HG03558 (cell line): ENCODE measurements around the gene HSD17B8.

ENCODE experiments used
- ATAC-seq: cut with Tn5 transposase; IDR thresholded peaks from one replicate; pipeline ENCODE4 v1.9.1; 2021; ENCODE audit warnings: moderate number of reproducible peaks; ENCODE audit not compliant: unreplicated experiment; ENCODE audit errors: extremely low read depth

Gene HSD17B8

GRCh38 chr6:33190504-33191107 lies 13.8 kb upstream of the HSD17B8 start:
- no peak for ATAC-seq

- ATAC-seq, result no peak
Observed at GRCh38 chr6:33191383-33192104, 12.9 kb upstream of the HSD17B8 start.

GRCh38 chr6:33192105-33192646 lies 12.3 kb upstream of the HSD17B8 start, which contains the start of gene COL11A2:
COL11A2 (minus strand) TSS chr6:33192467; CDS start chr6:33192240, 227 bp downstream.
- ATAC-seq, result no peak

- ATAC-seq, result no peak
Observed at GRCh38 chr6:33192671-33193602, 11.5 kb upstream of the HSD17B8 start.

- no peak for ATAC-seq
Observed at GRCh38 chr6:33193619-33194018, 10.8 kb upstream of the HSD17B8 start.

GRCh38 chr6:33194431-33194979 lies 9.9 kb upstream of the HSD17B8 start:
- ATAC-seq, result no peak

- no peak for ATAC-seq
Observed at GRCh38 chr6:33195304-33196165, 8.9 kb upstream of the HSD17B8 start.

- no peak for ATAC-seq
Observed at GRCh38 chr6:33197431-33198048, 6.9 kb upstream of the HSD17B8 start.

GRCh38 chr6:33198159-33198852 lies 6.1 kb upstream of the HSD17B8 start:
- ATAC-seq, result no peak

- ATAC-seq, result no peak
Observed at GRCh38 chr6:33198853-33199436, 5.5 kb upstream of the HSD17B8 start.

- no peak for ATAC-seq
Observed at GRCh38 chr6:33199687-33200218, 4.7 kb upstream of the HSD17B8 start.

GRCh38 chr6:33200219-33201146 lies 4.0 kb upstream of the HSD17B8 start, which contains the start of the genes RXRB and SLC39A7:
RXRB (minus strand) TSS chr6:33200665; CDS start chr6:33200476, 189 bp downstream.
SLC39A7 (plus strand) TSS chr6:33200867; CDS start chr6:33201246, 379 bp downstream.
- no peak for ATAC-seq

GRCh38 chr6:33201147-33201545 lies 3.3 kb upstream of the HSD17B8 start:
- no peak for ATAC-seq

- no peak for ATAC-seq
Observed at GRCh38 chr6:33201935-33202334, 2.5 kb upstream of the HSD17B8 start.

GRCh38 chr6:33202799-33203198 lies 1.7 kb upstream of the HSD17B8 start:
- no peak for ATAC-seq

- ATAC-seq, result no peak
Observed at GRCh38 chr6:33203443-33204164, 851 bp upstream of the HSD17B8 start.
